CD4-positive, alpha-beta memory T cell (primary cell): ENCODE data around the gene CDC42BPG. TPM values are rescaled to one million over a fixed set of nuclear protein-coding genes. Genes with fewer than 3 reads are reported as not detected.
A peak's percentile ranks its signal among the peaks of the same experiment; 100 is the strongest.

Source experiments
- CTCF ChIA-PET: fragments of 350-600 bp; sonication (Branson Sonifier 250); formaldehyde crosslinking; loops from one replicate; lab custom pipeline; 2021; ENCODE audit warnings: inconsistent platforms; ENCODE audit not compliant: partially characterized antibody; lab: Charles Lee
- POLR2A ChIA-PET: fragments of 350-600 bp; sonication (Branson Sonifier 250); formaldehyde crosslinking; loops from one replicate; lab custom pipeline; 2021; ENCODE audit not compliant: partially characterized antibody; lab: Charles Lee
- DNase-seq, 5 donors: peaks; one replicate each; pipeline versions ENCODE4 v3.0.0 to v3.0.0-alpha.2; 2020 to 2022; ENCODE audit warnings: mixed read lengths in 1 of 5
- H3K27ac ChIP-seq: one replicate; pipeline ENCODE4 v1.7.0; 2013; ENCODE audit warnings: low read depth, low read length
- H3K27me3 ChIP-seq: 2 replicates; pipeline ENCODE4 v1.7.0; 2013; ENCODE audit warnings: mild to moderate bottlenecking, low read length, moderate library complexity; ENCODE audit not compliant: insufficient read depth
- H3K36me3 ChIP-seq: 2 replicates; pipeline ENCODE4 v1.7.0; 2013; ENCODE audit warnings: mild to moderate bottlenecking, low read length, moderate library complexity; ENCODE audit not compliant: insufficient read depth
- H3K4me1 ChIP-seq: 2 replicates; pipeline ENCODE4 v1.7.0; 2013; ENCODE audit warnings: mild to moderate bottlenecking, low read length, moderate library complexity; ENCODE audit not compliant: insufficient read depth
- H3K4me3 ChIP-seq, 2 donors: one replicate each; pipeline ENCODE4 v1.7.0; 2013; ENCODE audit warnings: low read length in 2 of 2, mild to moderate bottlenecking in 1 of 2
- H3K9me3 ChIP-seq, 2 donors: one replicate each; pipeline ENCODE4 v1.7.0; 2013; ENCODE audit warnings: low read length in 2 of 2, control low read depth in 1 of 2; ENCODE audit not compliant: control insufficient read depth in 1 of 2
- H3K27ac Mint-ChIP-seq, 7 donors: one replicate each; pipeline ENCODE4 v1.8.0; 2020 to 2021; ENCODE audit warnings: mixed read lengths in 7 of 7, mild to moderate bottlenecking in 6 of 7, inconsistent platforms in 3 of 7, moderate library complexity in 3 of 7
- H3K27me3 Mint-ChIP-seq, 2 donors: one replicate each; pipeline ENCODE4 v1.8.0; 2020 to 2021; ENCODE audit warnings: mixed read lengths in 2 of 2
- H3K36me3 Mint-ChIP-seq, 2 donors: one replicate each; pipeline ENCODE4 v1.8.0; 2020 to 2021; ENCODE audit warnings: mixed read lengths in 2 of 2, inconsistent platforms in 1 of 2, mild to moderate bottlenecking in 1 of 2
- H3K4me1 Mint-ChIP-seq, 4 donors: one replicate each; pipeline ENCODE4 v1.8.0; 2020 to 2021; ENCODE audit warnings: mixed read lengths in 4 of 4, mild to moderate bottlenecking in 1 of 4
- H3K4me3 Mint-ChIP-seq, 8 donors: one replicate each; pipeline ENCODE4 v1.8.0; 2020 to 2021; ENCODE audit warnings: mixed read lengths in 8 of 8, mild to moderate bottlenecking in 7 of 8, moderate library complexity in 6 of 8, inconsistent platforms in 3 of 8
- H3K9me3 Mint-ChIP-seq, 8 donors: one replicate each; pipeline ENCODE4 v1.8.0; 2020 to 2021; ENCODE audit warnings: mixed read lengths in 8 of 8, mild to moderate bottlenecking in 5 of 8, inconsistent platforms in 3 of 8, moderate library complexity in 1 of 8
- intact Hi-C: fragments of 100-400 bp; cut with micrococcal nuclease; formaldehyde crosslinking; loops from one replicate; pipeline ENCODE4 v1.15.1; 2023
- polyA plus RNA-seq, 2 donors: library from polyadenylated mRNA; unstranded; fragments of 300-500 nt; fragmentation: Illumina TruSeq; gene quantifications; one replicate each; pipeline ENCODE4 v1.2.3, GENCODE V29; 2021
- total RNA-seq, 2 experiments: library from RNA; stranded (reverse); gene quantifications; one replicate each; pipeline ENCODE4 v1.2.3, GENCODE V29; 2021

The CDC42BPG gene
- total and polyA plus RNA-seq, 4 experiments from 2014 or later = 0.62 to 9.0 (median 6.2) TPM; not detected in 1

GRCh38 chr11:64879244-64879900 is 34.9 kb upstream of the CDC42BPG start:
- peaks cover 53% of the 10 kb centered on the region for H3K4me1 ChIP-seq
- no peaks in the 10 kb centered on the region for H3K27me3 ChIP-seq
- intact Hi-C loops = loop anchor here (2.0 kb wide), 2 partner anchors 15 to 77 kb away; partner anchors contain the start of gene MAP4K2
- ChIA-PET POLR2A (interaction anchor here (0.7 to 31.5 kb wide), 11 partner anchors 9 to 256 kb away, joined by 3 to 2105 read pairs (median 8); partner anchors contain the start of genes ATG2A, CDC42BPG, PPP2R5B and SF1), CTCF (interaction anchor here (0.6 to 29.4 kb wide), 4 partner anchors 9 to 191 kb away, joined by 3 to 1245 read pairs (median 34); partner anchors contain the start of gene CDC42BPG)
- peaks cover 0 to 13% (median 0%) of the 10 kb centered on the region in 8 donors for H3K9me3 Mint-ChIP-seq
- peak overlapping the region; percentile 92 for H3K27ac ChIP-seq
- peaks cover 4% of the 10 kb centered on the region for H3K36me3 ChIP-seq
- H3K9me3 ChIP-seq = no peaks in the 10 kb centered on the region
- H3K4me1 Mint-ChIP-seq = peaks cover 32 to 79% (median 44%) of the 10 kb centered on the region in 4 donors
- no peaks in the 10 kb centered on the region for H3K27me3 Mint-ChIP-seq
- H3K4me3 ChIP-seq = peak overlapping the region; percentile 63 to 87
- no peak for DNase-seq
- H3K27ac Mint-ChIP-seq = peak overlapping the region; percentile 96 to 98 (median 97)
- H3K4me3 Mint-ChIP-seq = peak overlapping the region; percentile 89 to 99 (median 99)
- H3K36me3 Mint-ChIP-seq = peaks cover 20 to 37% of the 10 kb centered on the region in 2 donors

GRCh38 chr11:64878494-64879243 is 34.2 kb upstream of the CDC42BPG start, which contains the start of gene EHD1:
Gene EHD1, minus strand, starts transcription at chr11:64878621. Its CDS starts 157 bp downstream, at chr11:64878464.
- Histone ChIP-seq H3K4me1 (peaks cover 58% of the 10 kb centered on the region), H3K27me3 (no peaks in the 10 kb centered on the region), H3K36me3 (peaks cover 6% of the 10 kb centered on the region), H3K27ac (peak within 1 kb of the TSS; percentile 92), H3K9me3 (no peaks in the 10 kb centered on the region), H3K4me3 (peak within 1 kb of the TSS; percentile 82 to 99)
- CTCF ChIA-PET = interaction anchor here (1.5 to 29.4 kb wide), 4 partner anchors 9 to 46 kb away, joined by 4 to 1245 read pairs (median 34); partner anchors contain the start of genes CDC42BPG and PPP2R5B
- Mint-ChIP-seq H3K27ac (peak within 1 kb of the TSS; percentile 96 to 98 (median 97)), H3K9me3 (peaks cover 0 to 14% (median 0%) of the 10 kb centered on the region in 8 donors), H3K27me3 (no peaks in the 10 kb centered on the region), H3K4me3 (peak within 1 kb of the TSS; percentile 99 to 100 (median 99)), H3K36me3 (peaks cover 23 to 40% of the 10 kb centered on the region in 2 donors), H3K4me1 (peaks cover 34 to 77% (median 47%) of the 10 kb centered on the region in 4 donors)
- POLR2A ChIA-PET = interaction anchor here (0.7 to 31.5 kb wide), 20 partner anchors 10 to 257 kb away, joined by 3 to 2105 read pairs (median 6); partner anchors contain the start of genes ATG2A, CDC42BPG, FAU and MEN1
- intact Hi-C loops = loop anchor here (1.0 to 2.0 kb wide), 10 partner anchors 9 to 76 kb away; partner anchors contain the start of genes ATG2A, MAP4K2 and PPP2R5B
- DNase-seq = peak; percentile 99 to 100 (median 99)

- peak overlapping the region; percentile 87 to 97 (median 96) for H3K27ac Mint-ChIP-seq
- no peaks in the 10 kb centered on the region for H3K27me3 ChIP-seq
- no peak for DNase-seq
- intact Hi-C loops = loop anchor here (1.0 to 2.0 kb wide), 10 partner anchors 9 to 75 kb away; partner anchors contain the start of genes ATG2A, MAP4K2 and PPP2R5B
- peaks cover 63% of the 10 kb centered on the region for H3K4me1 ChIP-seq
- peaks cover 0 to 14% (median 0%) of the 10 kb centered on the region in 8 donors for H3K9me3 Mint-ChIP-seq
- H3K36me3 Mint-ChIP-seq = peaks cover 25 to 44% of the 10 kb centered on the region in 2 donors
- H3K27ac ChIP-seq = peak overlapping the region; percentile 85
- peak overlapping the region; percentile 99 to 100 (median 99) for H3K4me3 Mint-ChIP-seq
- H3K9me3 ChIP-seq = no peaks in the 10 kb centered on the region
- peaks cover 36 to 76% (median 50%) of the 10 kb centered on the region in 4 donors for H3K4me1 Mint-ChIP-seq
- peak overlapping the region; percentile 82 to 99 for H3K4me3 ChIP-seq
- no peaks in the 10 kb centered on the region for H3K27me3 Mint-ChIP-seq
- peaks cover 9% of the 10 kb centered on the region for H3K36me3 ChIP-seq
- CTCF ChIA-PET = interaction anchor here (1.5 to 29.4 kb wide), 4 partner anchors 10 to 46 kb away, joined by 4 to 1245 read pairs (median 34); partner anchors contain the start of genes CDC42BPG and PPP2R5B
- POLR2A ChIA-PET = interaction anchor here (0.8 to 31.5 kb wide), 18 partner anchors 11 to 243 kb away, joined by 3 to 2105 read pairs (median 5); partner anchors contain the start of genes ATG2A, CDC42BPG, FAU and MEN1
Measured at GRCh38 chr11:64878223-64878493, 33.7 kb upstream of the CDC42BPG start.

GRCh38 chr11:64877390-64878222 is 33.2 kb upstream of the CDC42BPG start:
- no peaks in the 10 kb centered on the region for H3K9me3 ChIP-seq
- Mint-ChIP-seq H3K27me3 (no peaks in the 10 kb centered on the region), H3K9me3 (peaks cover 0 to 14% (median 0%) of the 10 kb centered on the region in 8 donors), H3K27ac (peak overlapping the region; percentile 92 to 98 (median 96)), H3K4me1 (peaks cover 40 to 80% (median 56%) of the 10 kb centered on the region in 4 donors), H3K36me3 (peaks cover 31 to 49% of the 10 kb centered on the region in 2 donors), H3K4me3 (peak overlapping the region; percentile 99 to 100 (median 99))
- H3K36me3 ChIP-seq = peaks cover 15% of the 10 kb centered on the region
- no peaks in the 10 kb centered on the region for H3K27me3 ChIP-seq
- ChIA-PET POLR2A (interaction anchor here (0.8 to 31.5 kb wide), 22 partner anchors 8 to 244 kb away, joined by 3 to 2105 read pairs (median 5); partner anchors contain the start of genes ATG2A, CDC42BPG, FAU and MEN1), CTCF (interaction anchor here (1.5 to 29.4 kb wide), 4 partner anchors 10 to 47 kb away, joined by 4 to 1245 read pairs (median 34); partner anchors contain the start of genes CDC42BPG and PPP2R5B)
- intact Hi-C loops = loop anchor here (1.0 to 2.0 kb wide), 10 partner anchors 8 to 75 kb away; partner anchors contain the start of genes ATG2A, MAP4K2 and PPP2R5B
- DNase-seq = no peak
- H3K4me1 ChIP-seq = peaks cover 69% of the 10 kb centered on the region
- H3K27ac ChIP-seq = peak overlapping the region; percentile 85
- peak overlapping the region; percentile 82 to 99 for H3K4me3 ChIP-seq

GRCh38 chr11:64876835-64877341 is 32.4 kb upstream of the CDC42BPG start:
- Histone ChIP-seq H3K27ac (peak overlapping the region; percentile 85), H3K4me3 (peak overlapping the region; percentile 82 to 99), H3K36me3 (peaks cover 20% of the 10 kb centered on the region), H3K4me1 (peaks cover 76% of the 10 kb centered on the region), H3K9me3 (no peaks in the 10 kb centered on the region), H3K27me3 (no peaks in the 10 kb centered on the region)
- POLR2A ChIA-PET = interaction anchor here (0.8 to 31.5 kb wide), 17 partner anchors 8 to 245 kb away, joined by 3 to 2105 read pairs (median 7); partner anchors contain the start of genes CDC42BPG, FAU, MEN1 and MRPL49
- H3K9me3 Mint-ChIP-seq = peaks cover 0 to 14% (median 0%) of the 10 kb centered on the region in 8 donors
- intact Hi-C loops = no loop called here
- H3K36me3 Mint-ChIP-seq = peaks cover 32 to 53% of the 10 kb centered on the region in 2 donors
- no peak for DNase-seq
- no peaks in the 10 kb centered on the region for H3K27me3 Mint-ChIP-seq
- H3K27ac Mint-ChIP-seq = peak overlapping the region; percentile 92 to 98 (median 96)
- CTCF ChIA-PET = interaction anchor here (1.8 to 29.4 kb wide), 4 partner anchors 11 to 21 kb away, joined by 5 to 1245 read pairs (median 34); partner anchors contain the start of gene CDC42BPG
- peaks cover 44 to 87% (median 61%) of the 10 kb centered on the region in 4 donors for H3K4me1 Mint-ChIP-seq
- peak overlapping the region; percentile 99 to 100 (median 99) for H3K4me3 Mint-ChIP-seq
